HL-60 (cell line): ENCODE results near the gene SPDEF.

Source experiments
- DNase-seq, 2 experiments: peaks; one replicate each; pipeline ENCODE4 v3.0.0-alpha.2; 2010 to 2020; ENCODE audit warnings: low read depth in 1 of 2, low spot score in 1 of 2
- H3K27ac ChIP-seq: fragments of 250-450 bp; sonication (Bioruptor Pico); replicated peaks from 2 replicates; pipeline ENCODE4 v1.5.1; 2020; ENCODE audit warnings: mild to moderate bottlenecking, moderate library complexity
- H3K27me3 ChIP-seq: fragments of 250-450 bp; sonication (Bioruptor Pico); 2 replicates; pipeline ENCODE4 v1.5.1; 2021; ENCODE audit warnings: mild to moderate bottlenecking, moderate library complexity; ENCODE audit not compliant: insufficient read depth, poor library complexity, severe bottlenecking
- H3K4me3 ChIP-seq: replicated peaks from 2 replicates; pipeline ENCODE4 v1.5.1; 2011; ENCODE audit warnings: mild to moderate bottlenecking, control low read depth, low read length; ENCODE audit not compliant: insufficient read depth
- CTCF ChIP-seq: IDR thresholded peaks from one replicate; pipeline ENCODE4 v1.5.1; 2011; ENCODE audit warnings: low read length, control low read depth, inconsistent platforms; ENCODE audit not compliant: insufficient read depth
- GABPA ChIP-seq: IDR thresholded peaks from 2 replicates; pipeline ENCODE4 v1.6.1; 2012; ENCODE audit warnings: low read depth
- POLR2AphosphoS5 ChIP-seq: IDR thresholded peaks from 2 replicates; pipeline ENCODE4 v1.6.1; 2012; ENCODE audit warnings: low read depth
- REST ChIP-seq: IDR thresholded peaks from 2 replicates; pipeline ENCODE4 v1.6.1; 2012; ENCODE audit warnings: low read depth; ENCODE audit not compliant: insufficient replicate concordance
- SPI1 ChIP-seq: IDR thresholded peaks from 2 replicates; pipeline ENCODE4 v1.6.1; 2012; ENCODE audit warnings: low read depth, mild to moderate bottlenecking, borderline replicate concordance

The SPDEF gene

GRCh38 chr6:34559651-34560365 is 3.7 kb upstream of the SPDEF start:
- H3K27ac ChIP-seq: no peak overlapping the region
- no peak for TF ChIP-seq REST
- TF ChIP-seq SPI1: no peak
- TF ChIP-seq CTCF: no peak
- no peak for TF ChIP-seq GABPA
- no peak for TF ChIP-seq POLR2AphosphoS5
- H3K27me3 ChIP-seq: no peaks in the 10 kb centered on the region
- DNase-seq: no peak
- H3K4me3 ChIP-seq: no peak overlapping the region

- no peak for DNase-seq
- no peak for TF ChIP-seq CTCF
- TF ChIP-seq REST: no peak
- TF ChIP-seq POLR2AphosphoS5: no peak
- TF ChIP-seq SPI1: no peak
- no peak for TF ChIP-seq GABPA
- H3K27ac ChIP-seq: no peak overlapping the region
- no peak overlapping the region for H3K4me3 ChIP-seq
- H3K27me3 ChIP-seq: no peaks in the 10 kb centered on the region
These were observed 2.1 kb upstream of the SPDEF start for GRCh38 chr6:34558172-34558714.

GRCh38 chr6:34557228-34557627 is 1.1 kb upstream of the SPDEF start:
- no peak for DNase-seq
- Histone ChIP-seq H3K27me3 (no peaks in the 10 kb centered on the region), H3K27ac (no peak overlapping the region), H3K4me3 (no peak overlapping the region)
- no peak for TF ChIP-seq REST
- no peak for TF ChIP-seq POLR2AphosphoS5
- no peak for TF ChIP-seq SPI1
